Muscle layer of duodenum (tissue), 2 donors: ENCODE data around the gene CDK2AP2.

Source experiments
- H3K27ac ChIP-seq: one replicate; pipeline ENCODE4 v1.7.0; 2013; ENCODE audit warnings: mild to moderate bottlenecking, low read length
- H3K27me3 ChIP-seq: one replicate; pipeline ENCODE4 v1.7.0; 2013; ENCODE audit warnings: low read depth, mild to moderate bottlenecking, control low read depth, low read length
- H3K36me3 ChIP-seq, 2 donors: one replicate each; pipeline ENCODE4 v1.7.0; 2013; ENCODE audit warnings: low read length in 2 of 2, control low read depth in 1 of 2, mild to moderate bottlenecking in 1 of 2; ENCODE audit not compliant: insufficient read depth in 2 of 2, control insufficient read depth in 1 of 2
- H3K4me1 ChIP-seq, 2 donors: one replicate each; pipeline ENCODE4 v1.7.0; 2013; ENCODE audit warnings: low read length in 2 of 2, mild to moderate bottlenecking in 2 of 2, control low read depth in 1 of 2, moderate library complexity in 1 of 2; ENCODE audit not compliant: insufficient read depth in 2 of 2, control insufficient read depth in 1 of 2
- H3K4me3 ChIP-seq, 2 donors: one replicate each; pipeline ENCODE4 v1.7.0; 2013; ENCODE audit warnings: low read length in 2 of 2, low read depth in 1 of 2, mild to moderate bottlenecking in 1 of 2
- H3K9me3 ChIP-seq, 2 donors: one replicate each; pipeline ENCODE4 v1.7.0; 2013; ENCODE audit warnings: low read length in 2 of 2, control low read depth in 1 of 2, mild to moderate bottlenecking in 1 of 2; ENCODE audit not compliant: control insufficient read depth in 1 of 2
- donor health status: healthy.

Gene CDK2AP2

DNA sequence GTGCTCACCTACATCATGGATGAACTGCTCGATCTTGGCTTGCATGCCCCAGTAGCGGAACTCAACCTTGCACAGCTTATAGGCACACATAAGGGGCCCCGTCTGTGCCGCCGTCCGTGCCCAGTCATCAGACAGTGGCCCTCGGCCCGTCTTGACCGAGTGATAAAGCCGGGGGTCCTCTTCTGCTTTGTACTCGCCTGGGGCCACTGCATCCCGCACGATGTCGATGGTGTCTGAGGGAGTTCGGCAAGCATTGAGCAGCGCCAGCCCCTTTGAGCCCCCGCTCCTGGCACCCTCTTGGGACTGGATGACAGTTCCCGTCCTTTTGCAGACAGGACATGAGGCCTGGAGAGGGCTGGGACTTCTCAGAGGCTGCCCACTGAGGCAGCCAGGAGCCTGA, 6.1 kb downstream of the CDK2AP2 start:
- Histone ChIP-seq H3K36me3 (peaks cover 7 to 34% of the 10 kb centered on the region in 2 donors), H3K4me3 (no peak overlapping the region), H3K27ac (no peak overlapping the region), H3K9me3 (no peaks in the 10 kb centered on the region), H3K27me3 (no peaks in the 10 kb centered on the region), H3K4me1 (peaks cover 5 to 28% of the 10 kb centered on the region in 2 donors)

DNA sequence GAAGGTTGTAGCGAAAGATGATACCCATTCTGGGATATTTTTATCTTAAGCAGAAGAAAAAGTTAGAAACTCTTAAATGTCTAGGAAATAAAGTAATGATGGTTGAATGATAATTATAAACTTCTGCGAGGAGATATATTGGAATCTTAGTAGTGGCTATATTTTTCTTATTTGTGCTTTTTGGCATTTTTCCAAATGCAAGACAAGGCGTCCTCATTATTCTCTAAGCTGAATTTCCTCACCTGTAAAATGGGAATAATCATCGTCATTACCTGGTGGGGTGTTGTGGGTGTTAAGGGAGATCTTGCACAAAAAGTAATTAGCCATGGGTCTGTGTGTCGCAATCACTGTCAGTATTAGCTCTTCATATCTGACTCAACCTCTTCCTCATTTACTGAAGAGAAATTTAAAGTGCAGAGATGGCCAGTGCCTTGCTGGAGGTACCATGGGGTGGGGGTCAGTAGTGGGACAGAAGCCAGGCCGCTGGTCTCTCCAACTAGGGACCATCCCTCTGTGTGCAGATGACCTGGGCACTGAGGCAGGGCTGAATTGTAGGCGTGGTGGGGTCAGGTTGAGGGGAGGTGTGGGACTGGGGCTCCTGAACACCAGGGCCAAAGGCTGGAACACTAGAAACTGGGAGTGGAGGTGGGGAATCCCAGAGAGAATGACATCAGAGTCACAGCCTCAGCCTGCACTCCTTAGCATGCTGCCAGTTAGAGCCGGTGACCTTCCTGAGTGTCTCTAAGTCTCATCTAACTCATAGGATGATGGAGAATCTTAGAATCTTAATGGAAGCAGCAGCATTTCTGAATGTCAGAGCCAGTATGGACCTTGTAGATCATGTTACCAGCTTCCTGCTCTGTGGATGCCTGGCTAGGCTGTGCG, 6.9 kb downstream of the CDK2AP2 start:
- Histone ChIP-seq H3K4me3 (no peak overlapping the region), H3K27ac (no peak overlapping the region), H3K36me3 (peaks cover 7 to 31% of the 10 kb centered on the region in 2 donors), H3K9me3 (no peaks in the 10 kb centered on the region), H3K4me1 (peaks cover 0 to 20% of the 10 kb centered on the region in 2 donors), H3K27me3 (no peaks in the 10 kb centered on the region)

DNA sequence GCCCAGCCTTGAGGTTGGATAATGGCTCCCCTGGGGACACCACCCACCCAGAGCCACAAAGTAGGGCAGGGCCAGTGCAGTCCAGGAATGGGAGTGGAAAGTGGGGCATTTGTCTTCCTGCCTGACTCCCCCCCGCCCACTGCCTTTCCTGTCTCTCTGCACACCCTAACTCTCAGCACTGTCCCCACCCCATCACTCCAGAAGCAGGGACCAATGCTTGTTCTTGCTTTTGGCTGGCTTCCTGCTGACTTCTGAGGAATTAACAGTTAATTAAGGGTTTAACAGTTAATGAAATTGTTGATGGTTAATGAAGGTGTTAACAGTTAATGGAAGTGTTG, 7.5 kb downstream of the CDK2AP2 start:
- Histone ChIP-seq H3K36me3 (peaks cover 7 to 37% of the 10 kb centered on the region in 2 donors), H3K27ac (no peak overlapping the region), H3K27me3 (no peaks in the 10 kb centered on the region), H3K4me3 (no peak overlapping the region), H3K4me1 (peaks cover 0 to 14% of the 10 kb centered on the region in 2 donors), H3K9me3 (no peaks in the 10 kb centered on the region)

DNA sequence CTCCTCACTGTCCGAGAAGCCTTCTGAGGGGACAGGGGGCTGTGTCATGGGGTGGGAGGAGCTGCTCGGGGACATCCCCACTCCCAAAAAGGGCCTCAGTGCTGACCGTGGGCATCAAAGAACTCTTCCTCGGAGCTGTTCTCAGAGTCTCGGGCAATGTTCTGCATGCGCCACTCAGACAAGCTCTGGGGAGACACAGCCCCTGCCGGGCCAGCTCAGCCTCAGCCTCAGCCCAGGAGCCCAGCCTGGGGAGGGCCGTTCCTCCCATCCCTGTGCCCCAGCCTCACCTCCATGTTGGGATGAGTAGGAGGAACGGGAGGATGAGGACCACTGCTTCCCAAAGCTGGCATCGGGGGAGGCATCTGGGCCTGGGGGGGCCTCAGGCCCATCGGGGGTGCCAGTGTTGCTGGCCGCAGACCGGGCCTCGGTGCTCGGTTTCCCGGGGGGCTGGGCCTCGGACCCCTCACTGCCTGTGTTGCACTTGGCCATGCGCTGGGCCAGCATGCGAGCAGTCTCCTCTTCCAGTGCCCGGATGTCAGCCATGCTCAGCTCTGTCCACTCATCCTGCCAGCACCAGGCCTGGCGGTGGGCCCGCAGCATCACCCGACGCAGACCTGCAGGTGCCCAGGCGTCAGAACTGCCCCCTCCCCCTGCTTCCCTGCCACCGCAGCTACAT, 8.0 kb downstream of the CDK2AP2 start:
- H3K4me3 ChIP-seq = no peak overlapping the region
- peaks cover 7 to 42% of the 10 kb centered on the region in 2 donors for H3K36me3 ChIP-seq
- H3K9me3 ChIP-seq = no peaks in the 10 kb centered on the region
- no peaks in the 10 kb centered on the region for H3K27me3 ChIP-seq
- no peak overlapping the region for H3K27ac ChIP-seq
- peaks cover 0 to 11% of the 10 kb centered on the region in 2 donors for H3K4me1 ChIP-seq

DNA sequence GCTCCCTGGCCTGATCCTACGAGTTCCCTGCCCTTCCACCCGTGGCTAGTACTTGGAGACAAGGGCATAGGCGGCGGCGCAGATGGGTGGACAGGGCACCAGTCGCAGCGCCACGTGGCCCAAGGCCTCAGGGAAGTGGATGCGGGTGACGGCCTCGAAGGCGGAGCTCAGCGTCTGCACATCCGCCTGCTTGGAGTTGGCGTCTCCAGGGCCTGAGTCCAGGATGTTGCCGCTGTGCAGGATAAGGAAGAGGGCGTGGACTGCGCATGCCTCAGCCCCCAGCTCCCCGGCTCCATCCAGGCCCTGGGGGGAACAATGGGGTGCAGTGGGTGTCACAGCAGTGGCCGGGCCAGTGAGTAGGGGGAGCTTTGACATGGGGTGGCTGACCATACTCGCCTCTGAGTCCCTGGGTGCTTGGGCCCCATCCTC, 9.4 kb downstream of the CDK2AP2 start:
- H3K4me1 ChIP-seq = no peaks in the 10 kb centered on the region
- H3K27me3 ChIP-seq = no peaks in the 10 kb centered on the region
- no peak overlapping the region for H3K4me3 ChIP-seq
- H3K9me3 ChIP-seq = no peaks in the 10 kb centered on the region
- H3K36me3 ChIP-seq = peaks cover 7 to 50% of the 10 kb centered on the region in 2 donors
- no peak overlapping the region for H3K27ac ChIP-seq

DNA sequence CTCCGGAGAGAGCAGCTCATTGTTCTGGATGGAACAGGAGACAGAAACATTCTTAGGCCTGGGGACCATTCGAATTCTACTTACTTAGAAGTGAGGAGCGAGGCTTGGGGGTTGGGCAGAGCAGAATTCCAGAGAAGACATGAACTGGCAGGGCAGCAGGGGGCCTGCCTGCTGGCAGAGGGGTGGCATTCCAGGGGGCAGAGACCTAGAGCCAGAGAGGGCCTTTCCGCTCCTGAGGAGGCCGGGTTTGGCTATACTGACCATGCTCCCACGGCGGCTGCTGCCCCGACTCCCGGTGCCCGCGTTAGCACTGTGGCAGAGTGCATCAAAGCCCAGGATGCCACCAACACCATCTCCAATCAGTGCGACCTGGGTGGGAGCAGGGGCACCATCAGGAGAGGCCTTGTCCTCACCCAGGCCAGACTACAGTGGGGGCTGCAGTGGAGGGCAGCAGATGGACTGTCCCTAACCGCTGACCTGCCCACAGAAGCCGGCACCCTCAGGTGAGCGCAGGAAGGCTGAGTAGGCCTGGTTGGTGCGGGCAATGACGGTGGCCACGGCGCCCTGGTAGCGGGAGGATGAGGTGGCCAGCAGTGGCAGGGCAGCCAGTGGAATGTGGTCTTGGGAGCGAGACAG, 10.2 kb downstream of the CDK2AP2 start:
- Histone ChIP-seq H3K4me3 (no peak overlapping the region), H3K4me1 (no peaks in the 10 kb centered on the region), H3K36me3 (peaks cover 5 to 57% of the 10 kb centered on the region in 2 donors), H3K27me3 (no peaks in the 10 kb centered on the region), H3K9me3 (no peaks in the 10 kb centered on the region), H3K27ac (no peak overlapping the region)

DNA sequence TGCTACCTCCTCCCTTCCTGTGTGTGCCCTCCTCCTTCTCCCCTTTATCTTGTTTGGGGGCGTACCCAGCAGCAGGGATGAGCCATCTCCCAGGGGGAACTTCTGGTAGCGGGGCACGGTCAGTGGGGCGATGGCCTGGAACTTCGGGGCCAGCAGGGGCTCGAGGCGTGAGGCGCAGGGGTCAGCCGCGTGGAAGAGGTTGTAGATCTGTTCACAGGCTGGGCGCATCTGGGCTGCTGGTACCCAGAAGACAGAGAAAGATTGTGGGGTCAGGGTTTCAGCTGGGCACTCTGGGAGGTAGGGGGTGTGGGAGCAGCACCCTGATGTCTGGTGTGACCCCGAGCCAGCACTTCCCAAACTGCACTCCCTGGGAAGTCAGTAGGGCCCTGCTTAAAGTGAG, 11.8 kb downstream of the CDK2AP2 start:
- peaks cover 0 to 62% of the 10 kb centered on the region in 2 donors for H3K36me3 ChIP-seq
- no peaks in the 10 kb centered on the region for H3K27me3 ChIP-seq
- H3K4me3 ChIP-seq = no peak overlapping the region
- no peak overlapping the region for H3K27ac ChIP-seq
- H3K4me1 ChIP-seq = no peaks in the 10 kb centered on the region
- no peaks in the 10 kb centered on the region for H3K9me3 ChIP-seq

DNA sequence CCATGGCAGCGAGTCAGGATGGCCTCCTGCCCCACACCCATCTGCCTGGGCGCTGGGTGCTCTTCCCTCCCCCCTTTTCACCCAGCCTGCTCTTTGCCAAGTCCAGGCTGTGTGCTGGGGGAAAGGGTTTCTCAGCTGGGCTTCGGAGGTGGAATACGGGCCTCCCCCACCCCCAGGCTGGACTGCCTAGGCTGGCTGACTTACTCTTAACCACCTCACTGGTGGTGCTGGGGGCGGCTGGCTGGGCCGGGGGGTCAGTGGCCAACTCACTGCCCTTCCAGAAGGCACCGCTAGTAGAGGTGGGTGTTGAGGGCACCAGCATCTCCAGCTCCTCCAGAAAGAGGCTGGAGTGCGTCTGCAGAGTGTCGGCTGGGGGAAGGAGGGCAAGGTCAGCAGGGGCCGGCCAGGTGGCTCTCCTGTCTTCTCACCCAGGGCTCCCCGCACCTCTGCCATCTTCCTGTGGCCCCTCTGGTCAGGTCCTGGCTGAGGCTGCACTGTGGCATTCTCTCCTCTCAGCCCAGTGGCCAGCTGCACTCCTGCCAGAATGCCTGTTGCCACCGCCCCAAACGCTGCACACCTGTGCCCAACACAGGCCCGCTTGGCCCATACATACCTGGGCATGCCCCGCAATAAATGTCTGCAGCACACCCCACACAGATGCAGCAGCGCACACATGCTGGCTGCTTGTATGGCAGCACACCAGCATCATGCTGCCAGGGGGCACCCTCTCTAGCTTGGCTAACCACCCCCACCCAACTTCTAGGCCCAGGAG, 12.5 kb downstream of the CDK2AP2 start:
- Histone ChIP-seq H3K4me3 (no peak overlapping the region), H3K9me3 (no peaks in the 10 kb centered on the region), H3K4me1 (no peaks in the 10 kb centered on the region), H3K36me3 (peaks cover 0 to 69% of the 10 kb centered on the region in 2 donors), H3K27me3 (no peaks in the 10 kb centered on the region), H3K27ac (no peak overlapping the region)

DNA sequence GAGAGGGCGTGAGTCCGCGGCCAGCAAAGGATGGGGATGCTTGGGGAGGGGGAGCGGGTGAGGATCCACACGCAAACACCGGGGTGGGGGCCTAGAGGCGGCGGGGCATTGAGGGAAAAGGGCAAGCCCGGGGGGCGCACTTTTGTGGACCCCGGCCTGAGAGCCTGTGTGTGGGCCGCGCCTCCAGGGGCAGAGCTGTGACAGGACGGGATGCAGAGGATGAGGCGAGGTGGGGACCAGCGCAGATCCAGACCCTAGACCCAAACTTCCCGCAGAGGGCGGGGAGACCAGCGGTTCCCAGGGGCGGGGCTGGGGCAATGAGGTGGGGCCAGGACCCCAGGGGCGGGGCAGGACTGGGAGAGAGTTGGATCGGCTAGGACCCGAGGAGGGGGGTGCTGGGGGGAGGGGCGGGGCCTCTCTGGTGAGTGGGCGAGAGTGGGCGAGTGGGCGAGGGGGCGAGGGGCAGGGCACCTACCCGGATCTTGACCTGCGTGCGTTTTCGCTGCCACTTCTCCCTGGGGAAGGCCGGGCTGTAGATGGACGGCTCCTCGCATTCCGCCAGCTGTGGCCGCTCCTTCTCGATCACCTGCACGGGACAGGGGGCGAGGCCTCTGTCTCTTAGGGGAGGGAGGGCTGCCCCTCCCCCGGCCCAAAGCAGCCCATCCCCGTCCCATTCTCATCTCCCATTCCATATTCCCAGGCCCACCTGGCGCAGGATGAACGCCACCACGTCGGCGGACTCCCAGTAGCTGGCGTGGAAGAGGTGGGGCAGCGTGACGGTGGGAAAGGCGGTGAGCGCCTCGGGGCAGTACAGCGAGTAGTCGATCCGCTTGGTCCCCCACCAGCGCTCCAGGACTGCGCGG, 13.4 kb downstream of the CDK2AP2 start:
- no peaks in the 10 kb centered on the region for H3K9me3 ChIP-seq
- peaks cover 4 to 72% of the 10 kb centered on the region in 2 donors for H3K36me3 ChIP-seq
- H3K4me1 ChIP-seq = no peaks in the 10 kb centered on the region
- H3K27me3 ChIP-seq = no peaks in the 10 kb centered on the region
- no peak overlapping the region for H3K4me3 ChIP-seq
- no peak overlapping the region for H3K27ac ChIP-seq

DNA sequence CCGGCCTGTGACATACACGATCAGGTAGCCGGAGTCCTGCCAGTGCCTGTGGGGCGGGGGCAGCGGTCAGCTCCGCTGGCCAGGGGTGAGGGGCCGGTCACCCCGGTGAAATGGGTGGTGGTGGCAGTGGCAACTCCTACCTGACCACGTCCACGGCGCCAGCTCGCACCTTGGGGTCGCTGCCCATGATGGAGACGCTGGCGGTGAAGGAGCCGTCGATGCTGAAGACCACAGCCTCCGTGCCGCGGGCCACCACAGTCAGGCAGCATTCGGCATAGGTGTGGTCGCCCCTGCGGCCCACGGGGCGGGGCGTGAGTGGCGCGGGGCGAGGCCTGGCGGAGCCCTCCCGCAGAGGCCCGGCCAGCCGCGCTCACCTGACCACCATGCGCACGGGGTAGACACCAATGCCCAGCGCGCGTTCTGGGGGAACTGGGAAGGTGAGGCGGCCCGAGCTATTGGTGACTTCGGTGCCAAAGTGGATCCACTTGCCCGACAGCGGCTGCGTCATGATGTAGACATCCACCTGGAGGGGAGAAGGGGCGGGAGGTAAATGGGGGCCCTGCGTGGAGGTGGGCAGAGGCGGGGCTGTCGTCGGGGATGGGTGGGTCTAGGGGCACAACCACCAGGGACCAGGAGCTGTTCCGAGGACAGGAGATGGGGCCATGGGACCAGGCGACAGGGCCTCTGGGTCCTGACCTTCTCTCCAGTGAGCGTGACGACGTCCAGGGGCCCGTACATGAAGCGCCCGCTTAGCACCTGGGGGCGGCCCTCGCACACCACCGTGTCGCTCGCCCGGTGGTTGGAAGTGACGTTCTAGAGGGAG, 14.2 kb downstream of the CDK2AP2 start:
- no peaks in the 10 kb centered on the region for H3K4me1 ChIP-seq
- no peaks in the 10 kb centered on the region for H3K9me3 ChIP-seq
- no peak overlapping the region for H3K27ac ChIP-seq
- H3K27me3 ChIP-seq = no peaks in the 10 kb centered on the region
- H3K36me3 ChIP-seq = peaks cover 9 to 80% of the 10 kb centered on the region in 2 donors
- H3K4me3 ChIP-seq = no peak overlapping the region
